GM23338 (cell line): ENCODE measurements around the gene FBXL17. TPM values are rescaled to one million over a fixed set of nuclear protein-coding genes. Genes with fewer than 3 reads are reported as not detected.

ENCODE experiments used
- ATAC-seq: fragments of 200-7000 bp; cut with Tn5 transposase; 3 replicates; pipeline ENCODE4 v1.9.1; 2020
- DNase-seq: peaks from one replicate; pipeline ENCODE4 v3.0.0-alpha.2; 2015; ENCODE audit warnings: low spot score
- H2AFZ ChIP-seq: fragments of 200-600 bp; sonication (generic); 2 replicates; pipeline ENCODE4 v1.8.0; 2016; ENCODE audit warnings: antibody characterized with exemption, mild to moderate bottlenecking, moderate library complexity
- H3F3A ChIP-seq: fragments of 200-600 bp; sonication (generic); replicated peaks from 2 replicates; pipeline ENCODE4 v1.8.0; 2017; ENCODE audit warnings: antibody characterized with exemption, mixed run types, low read depth
- H3K27ac ChIP-seq: fragments of 200-600 bp; sonication (generic); 2 replicates; pipeline ENCODE4 v1.6.1; 2016; ENCODE audit warnings: low read depth
- H3K27me3 ChIP-seq: fragments of 200-600 bp; sonication (generic); 2 replicates; pipeline ENCODE4 v1.8.0; 2016; ENCODE audit warnings: mild to moderate bottlenecking, mixed run types, moderate library complexity; ENCODE audit not compliant: insufficient read depth
- H3K36me3 ChIP-seq: fragments of 200-600 bp; sonication (generic); 2 replicates; pipeline ENCODE4 v1.8.0; 2016; ENCODE audit warnings: mild to moderate bottlenecking; ENCODE audit not compliant: insufficient read depth
- H3K4me1 ChIP-seq: fragments of 200-600 bp; sonication (generic); 2 replicates; pipeline ENCODE4 v1.8.0; 2016; ENCODE audit warnings: mild to moderate bottlenecking, moderate library complexity; ENCODE audit not compliant: insufficient read depth
- H3K4me2 ChIP-seq: fragments of 200-600 bp; sonication (generic); 2 replicates; pipeline ENCODE4 v1.7.1; 2017; ENCODE audit warnings: mixed run types
- H3K4me3 ChIP-seq: fragments of 200-600 bp; sonication (generic); 2 replicates; pipeline ENCODE4 v1.6.1; 2016; ENCODE audit warnings: mixed run types
- H3K79me2 ChIP-seq: fragments of 200-600 bp; sonication (generic); replicated peaks from 2 replicates; pipeline ENCODE4 v1.8.0; 2017; ENCODE audit warnings: mild to moderate bottlenecking; ENCODE audit not compliant: insufficient read depth
- H3K9me2 ChIP-seq: fragments of 200-600 bp; sonication (generic); 2 replicates; pipeline ENCODE4 v1.8.0; 2017; ENCODE audit not compliant: insufficient read depth
- H4K20me1 ChIP-seq: fragments of 200-600 bp; sonication (generic); replicated peaks from 2 replicates; pipeline ENCODE4 v1.8.0; 2017; ENCODE audit warnings: mild to moderate bottlenecking; ENCODE audit not compliant: insufficient read depth
- H3K27ac Mint-ChIP-seq: 2 replicates; pipeline ENCODE4 v1.8.0; 2020; ENCODE audit warnings: inconsistent platforms, mild to moderate bottlenecking, moderate library complexity, mixed read lengths
- H3K27me3 Mint-ChIP-seq: 3 replicates; pipeline ENCODE4 v1.8.0; 2022; ENCODE audit warnings: low read depth, mild to moderate bottlenecking, moderate library complexity, mixed read lengths, inconsistent platforms; ENCODE audit not compliant: insufficient read depth, poor library complexity
- H3K36me3 Mint-ChIP-seq: 3 replicates; pipeline ENCODE4 v1.8.0; 2021; ENCODE audit warnings: low read depth, mild to moderate bottlenecking, inconsistent platforms, moderate library complexity, mixed read lengths
- H3K4me1 Mint-ChIP-seq: 3 replicates; pipeline ENCODE4 v1.8.0; 2020; ENCODE audit warnings: mild to moderate bottlenecking, inconsistent platforms, mixed read lengths
- H3K4me3 Mint-ChIP-seq: 3 replicates; pipeline ENCODE4 v1.8.0; 2021; ENCODE audit warnings: moderate library complexity, mild to moderate bottlenecking, inconsistent platforms, mixed read lengths
- H3K9me3 Mint-ChIP-seq: 3 replicates; pipeline ENCODE4 v1.8.0; 2020; ENCODE audit warnings: moderate library complexity, mild to moderate bottlenecking, inconsistent platforms, mixed read lengths
- CTCF ChIP-seq, 2 experiments: fragments of 200-600 bp in 1 of 2; sonication (generic) in 1 of 2; conservative IDR thresholded peaks; 2 replicates each; pipeline versions ENCODE4 v1.5.1 to v1.6.1; 2016 to 2017; ENCODE audit warnings: antibody characterized with exemption in 2 of 2, low read depth in 2 of 2, mild to moderate bottlenecking in 2 of 2, moderate library complexity in 1 of 2
- ETS1 ChIP-seq: IDR thresholded peaks from 2 replicates; pipeline ENCODE4 v1.6.1; 2016; ENCODE audit warnings: antibody characterized with exemption
- EZH2 ChIP-seq: fragments of 200-600 bp; sonication (generic); IDR thresholded peaks from one replicate; pipeline ENCODE4 v1.8.0; 2017; ENCODE audit warnings: antibody characterized with exemption, mild to moderate bottlenecking, low read depth; ENCODE audit not compliant: unreplicated experiment
- EZH2phosphoT487 ChIP-seq: fragments of 200-600 bp; sonication (generic); IDR thresholded peaks from one replicate; pipeline ENCODE4 v1.8.1; 2018; ENCODE audit warnings: antibody characterized with exemption; ENCODE audit not compliant: unreplicated experiment
- JUNB ChIP-seq: IDR thresholded peaks from one replicate; pipeline ENCODE4 v1.6.1; 2016; ENCODE audit warnings: antibody characterized with exemption; ENCODE audit not compliant: unreplicated experiment
- NANOG ChIP-seq: IDR thresholded peaks from 2 replicates; pipeline ENCODE4 v1.6.1; 2016; ENCODE audit warnings: antibody characterized with exemption, borderline replicate concordance
- POLR2AphosphoS5 ChIP-seq: IDR thresholded peaks from 2 replicates; pipeline ENCODE4 v1.6.1; 2016; ENCODE audit warnings: antibody characterized with exemption, low read depth
- REST ChIP-seq: IDR thresholded peaks from one replicate; pipeline ENCODE4 v1.6.1; 2018; ENCODE audit warnings: antibody characterized with exemption; ENCODE audit not compliant: unreplicated experiment
- polyA plus RNA-seq: library from polyadenylated mRNA; unstranded; fragments of >200 nt; fragmentation: Nextera tagmentation; extraction: Ambion mirVana; gene quantifications from 2 replicates; pipeline ENCODE4 v1.2.1, GENCODE V29; 2016
- total RNA-seq: library from RNA; depleted of rRNA; stranded (reverse); fragments of >200 nt; shearing (Covaris generic); gene quantifications from 2 replicates; pipeline ENCODE4 v1.2.3, GENCODE V29; 2014

FBXL17 gene
- total and polyA plus RNA-seq, 2 experiments from 2014 or later: 2.0 to 2.7 TPM

GRCh38 chr5:108115673-108116072, 266.2 kb downstream of the FBXL17 start:
- no peak for DNase-seq
- H3K4me3 ChIP-seq: no peak overlapping the region
- Mint-ChIP-seq H3K36me3 (peaks cover 9% of the 10 kb centered on the region), H3K4me1 (peaks cover 16% of the 10 kb centered on the region), H3K4me3 (no peak overlapping the region), H3K27ac (no peak overlapping the region), H3K9me3 (peaks cover 4% of the 10 kb centered on the region; the same call in 1 of the 3 replicates), H3K27me3 (peaks cover 2% of the 10 kb centered on the region)
- H3K4me2 ChIP-seq: no peak overlapping the region
- no peak overlapping the region for H2AFZ ChIP-seq
- H3K27ac ChIP-seq: no peak overlapping the region
- H3K9me2 ChIP-seq: no peaks in the 10 kb centered on the region; the same call in 1 of the 2 replicates
- no peaks in the 10 kb centered on the region for H3F3A ChIP-seq
- no peaks in the 10 kb centered on the region for H3K36me3 ChIP-seq
- H4K20me1 ChIP-seq: no peaks in the 10 kb centered on the region
- H3K4me1 ChIP-seq: peaks cover 9% of the 10 kb centered on the region; the same call in 1 of the 2 replicates
- no peaks in the 10 kb centered on the region for H3K27me3 ChIP-seq
- TF ChIP-seq EZH2phosphoT487 (no peak), NANOG (0 out of 2 replicates have a peak, but pooled peaks have one; percentile 14), ETS1 (no peak), CTCF (conservative IDR thresholded peaks at IDR 0.05; ENCODE audit: low read depth in 2 of 2) (no peak), REST (no peak)
- no peak for ATAC-seq
- no peaks in the 10 kb centered on the region for H3K79me2 ChIP-seq

- no peaks in the 10 kb centered on the region for H4K20me1 ChIP-seq
- no peaks in the 10 kb centered on the region for H3K27me3 ChIP-seq
- H3K79me2 ChIP-seq: no peaks in the 10 kb centered on the region
- TF ChIP-seq NANOG: no peak
- TF ChIP-seq POLR2AphosphoS5: no peak
- TF ChIP-seq JUNB: no peak
- no peak for TF ChIP-seq EZH2
- no peak for TF ChIP-seq ETS1
- H3K9me3 Mint-ChIP-seq: peaks cover 4% of the 10 kb centered on the region; the same call in 1 of the 3 replicates
- no peak overlapping the region for H3K27ac Mint-ChIP-seq
- no peak overlapping the region for H3K4me3 Mint-ChIP-seq
- peaks cover 9% of the 10 kb centered on the region for H3K36me3 Mint-ChIP-seq
- H2AFZ ChIP-seq: no peak overlapping the region
- no peak overlapping the region for H3K27ac ChIP-seq
- peaks cover 10% of the 10 kb centered on the region; the same call in 1 of the 2 replicates for H3K4me1 ChIP-seq
- no peaks in the 10 kb centered on the region for H3K36me3 ChIP-seq
- H3K4me2 ChIP-seq: no peak overlapping the region
- H3K4me1 Mint-ChIP-seq: peaks cover 16% of the 10 kb centered on the region
- H3K27me3 Mint-ChIP-seq: peaks cover 2% of the 10 kb centered on the region
- no peak overlapping the region for H3K4me3 ChIP-seq
- H3F3A ChIP-seq: no peaks in the 10 kb centered on the region
- ATAC-seq (no peak), DNase-seq (no peak)
- no peaks in the 10 kb centered on the region; the same call in 1 of the 2 replicates for H3K9me2 ChIP-seq
Measured at GRCh38 chr5:108113950-108114349, 267.9 kb downstream of the FBXL17 start.
